ENCODE results near the gene NHLRC4.

DNA sequence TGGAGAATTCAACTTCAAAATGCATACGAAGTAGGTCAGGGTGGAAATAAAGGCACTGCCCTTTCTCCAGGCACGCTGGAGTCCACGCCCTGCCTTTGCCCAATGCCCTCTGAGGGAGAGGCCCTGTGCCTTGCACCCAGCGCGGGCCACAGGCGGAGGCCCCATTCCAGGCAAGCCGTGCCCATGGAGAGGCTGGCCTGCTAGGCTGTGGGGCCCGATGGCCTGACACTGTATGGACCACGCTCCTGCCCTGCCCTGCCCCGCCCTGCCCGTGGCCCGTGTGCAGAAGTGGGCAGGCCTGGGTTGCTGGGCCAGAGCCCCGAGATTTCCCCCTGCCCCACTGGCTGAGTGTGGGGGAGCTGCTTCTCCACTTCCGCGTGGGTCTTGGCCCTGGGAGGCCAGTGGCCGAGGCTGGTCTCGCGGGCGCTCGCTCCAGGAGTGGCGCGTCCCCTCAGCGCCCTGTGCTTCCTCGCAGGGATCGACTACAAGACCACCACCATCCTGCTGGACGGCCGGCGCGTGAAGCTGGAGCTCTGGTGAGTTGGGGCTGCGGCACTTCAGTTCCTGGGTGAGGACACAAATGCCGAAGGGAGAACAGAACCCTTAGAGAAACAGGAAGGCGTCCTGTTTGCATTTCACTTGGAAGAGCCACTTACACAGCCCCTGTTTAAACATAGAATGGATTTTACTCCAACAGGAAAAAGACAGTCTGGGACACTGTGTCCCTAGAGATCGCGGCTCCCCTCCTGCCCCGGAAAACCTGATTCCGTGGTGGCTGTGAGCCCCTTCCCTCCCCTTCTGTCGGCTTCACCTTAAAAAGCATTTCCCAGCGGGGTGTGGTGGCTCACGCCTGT, 50.2 kb downstream of the NHLRC4 start:
- TF ChIP-seq POLR2A (IDR thresholded peaks at IDR 0.05): no peak
- TF ChIP-seq CTCF (IDR thresholded peaks at IDR 0.05): no peak
